ENCODE data around the gene SMYD3. TPM values are rescaled to one million over a fixed set of nuclear protein-coding genes. Genes with fewer than 3 reads are reported as not detected.

The SMYD3 gene
- polyA plus RNA-seq, 1 donor from 2014 or later, result 48.6 TPM

GRCh38 chr1:246384616-246385015 lies 122.5 kb downstream of the SMYD3 start:
- no peaks in the 10 kb centered on the region for H3K36me3 ChIP-seq (ENCODE audit: insufficient read depth, low read length)
- no peaks in the 10 kb centered on the region for H4K20me1 ChIP-seq (ENCODE audit: insufficient read depth)
- no peaks in the 10 kb centered on the region for H3K9me3 ChIP-seq (ENCODE audit: low read length)
- no peaks in the 10 kb centered on the region for H3K9me2 ChIP-seq (ENCODE audit: insufficient read depth, low read length)
- no peak overlapping the region for H3K4me2 ChIP-seq (ENCODE audit: low read length)
- H3F3A ChIP-seq (ENCODE audit: insufficient read depth, low read length, poor library complexity, severe bottlenecking), result no peaks in the 10 kb centered on the region
- H2AFZ ChIP-seq (ENCODE audit: low read depth, low read length), result no peak overlapping the region
- TF ChIP-seq POLR2AphosphoS5 (IDR thresholded peaks at IDR 0.05) (peak; percentile 7), EZH2 (IDR thresholded peaks at IDR 0.05; ENCODE audit: borderline replicate concordance, insufficient read depth, low read length, poor library complexity, severe bottlenecking) (no peak)
- H3K4me3 ChIP-seq (ENCODE audit: low read length), result no peak overlapping the region
- H3K9ac ChIP-seq (ENCODE audit: low read length), result no peak overlapping the region
- H3K27me3 ChIP-seq (ENCODE audit: insufficient read depth, low read depth, low read length), result no peaks in the 10 kb centered on the region
- H3K79me2 ChIP-seq (replicated peaks; ENCODE audit: insufficient read depth, low read length), result no peaks in the 10 kb centered on the region
- H3K27ac ChIP-seq (ENCODE audit: low read length), result no peak overlapping the region

- H4K20me1 ChIP-seq (ENCODE audit: insufficient read depth), result no peaks in the 10 kb centered on the region
- H3F3A ChIP-seq (ENCODE audit: insufficient read depth, low read length, poor library complexity, severe bottlenecking), result no peaks in the 10 kb centered on the region
- H3K36me3 ChIP-seq (ENCODE audit: insufficient read depth, low read length), result no peaks in the 10 kb centered on the region
- H3K79me2 ChIP-seq (replicated peaks; ENCODE audit: insufficient read depth, low read length), result no peaks in the 10 kb centered on the region
- H3K4me3 ChIP-seq (ENCODE audit: low read length), result no peak overlapping the region
- H3K27me3 ChIP-seq (ENCODE audit: insufficient read depth, low read depth, low read length), result no peaks in the 10 kb centered on the region
- H3K9me3 ChIP-seq (ENCODE audit: low read length), result no peaks in the 10 kb centered on the region
- H3K27ac ChIP-seq (ENCODE audit: low read length), result no peak overlapping the region
- TF ChIP-seq POLR2AphosphoS5 (IDR thresholded peaks at IDR 0.05) (no peak), TAF1 (IDR thresholded peaks at IDR 0.05; ENCODE audit: low read depth) (no peak), MXI1 (conservative IDR thresholded peaks at IDR 0.05; ENCODE audit: poor library complexity, severe bottlenecking) (no peak), CTCF (IDR thresholded peaks at IDR 0.05; ENCODE audit: poor library complexity, severe bottlenecking) (no peak), EP300 (conservative IDR thresholded peaks at IDR 0.05; ENCODE audit: poor library complexity, severe bottlenecking) (no peak)
- TF ChIP-seq, protein P1, sequence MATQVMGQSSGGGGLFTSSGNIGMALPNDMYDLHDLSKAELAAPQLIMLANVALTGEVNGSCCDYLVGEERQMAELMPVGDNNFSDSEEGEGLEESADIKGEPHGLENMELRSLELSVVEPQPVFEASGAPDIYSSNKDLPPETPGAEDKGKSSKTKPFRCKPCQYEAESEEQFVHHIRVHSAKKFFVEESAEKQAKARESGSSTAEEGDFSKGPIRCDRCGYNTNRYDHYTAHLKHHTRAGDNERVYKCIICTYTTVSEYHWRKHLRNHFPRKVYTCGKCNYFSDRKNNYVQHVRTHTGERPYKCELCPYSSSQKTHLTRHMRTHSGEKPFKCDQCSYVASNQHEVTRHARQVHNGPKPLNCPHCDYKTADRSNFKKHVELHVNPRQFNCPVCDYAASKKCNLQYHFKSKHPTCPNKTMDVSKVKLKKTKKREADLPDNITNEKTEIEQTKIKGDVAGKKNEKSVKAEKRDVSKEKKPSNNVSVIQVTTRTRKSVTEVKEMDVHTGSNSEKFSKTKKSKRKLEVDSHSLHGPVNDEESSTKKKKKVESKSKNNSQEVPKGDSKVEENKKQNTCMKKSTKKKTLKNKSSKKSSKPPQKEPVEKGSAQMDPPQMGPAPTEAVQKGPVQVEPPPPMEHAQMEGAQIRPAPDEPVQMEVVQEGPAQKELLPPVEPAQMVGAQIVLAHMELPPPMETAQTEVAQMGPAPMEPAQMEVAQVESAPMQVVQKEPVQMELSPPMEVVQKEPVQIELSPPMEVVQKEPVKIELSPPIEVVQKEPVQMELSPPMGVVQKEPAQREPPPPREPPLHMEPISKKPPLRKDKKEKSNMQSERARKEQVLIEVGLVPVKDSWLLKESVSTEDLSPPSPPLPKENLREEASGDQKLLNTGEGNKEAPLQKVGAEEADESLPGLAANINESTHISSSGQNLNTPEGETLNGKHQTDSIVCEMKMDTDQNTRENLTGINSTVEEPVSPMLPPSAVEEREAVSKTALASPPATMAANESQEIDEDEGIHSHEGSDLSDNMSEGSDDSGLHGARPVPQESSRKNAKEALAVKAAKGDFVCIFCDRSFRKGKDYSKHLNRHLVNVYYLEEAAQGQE (IDR thresholded peaks at IDR 0.05; ENCODE audit: borderline replicate concordance), result no peak
- H3K9ac ChIP-seq (ENCODE audit: low read length), result no peak overlapping the region
- no peak overlapping the region for H2AFZ ChIP-seq (ENCODE audit: low read depth, low read length)
- H3K4me2 ChIP-seq (ENCODE audit: low read length), result no peak overlapping the region
- no peaks in the 10 kb centered on the region for H3K9me2 ChIP-seq (ENCODE audit: insufficient read depth, low read length)
Measured at GRCh38 chr1:246383791-246384190, 123.3 kb downstream of the SMYD3 start.

DNA sequence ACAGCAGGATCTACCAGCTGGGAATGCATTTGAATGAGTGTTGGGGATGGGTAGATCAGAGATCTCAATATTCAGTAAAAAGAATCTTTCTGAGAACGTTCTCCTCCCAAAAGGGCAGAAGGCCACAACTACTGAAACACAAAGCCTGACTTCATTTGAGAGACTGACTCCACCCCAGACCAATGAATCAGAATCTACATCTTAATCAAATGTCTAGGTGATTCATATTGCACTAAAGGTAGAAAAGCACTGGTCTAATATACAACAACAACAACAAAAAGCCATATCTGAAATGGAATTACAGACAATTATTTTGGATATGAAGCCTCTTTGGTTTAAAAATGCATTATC lies 123.9 kb downstream of the SMYD3 start:
- H3K36me3 ChIP-seq (ENCODE audit: insufficient read depth, low read length), result no peaks in the 10 kb centered on the region

More for the DNA sequence above, 123.9 kb downstream of the SMYD3 start:
- no peaks in the 10 kb centered on the region for H4K20me1 ChIP-seq (ENCODE audit: insufficient read depth)
- H3K27ac ChIP-seq (ENCODE audit: low read length), result no peak overlapping the region
- no peaks in the 10 kb centered on the region for H3K9me2 ChIP-seq (ENCODE audit: insufficient read depth, low read length)
- H3K9ac ChIP-seq (ENCODE audit: low read length), result no peak overlapping the region
- no peaks in the 10 kb centered on the region for H3K27me3 ChIP-seq (ENCODE audit: insufficient read depth, low read depth, low read length)
- H3K4me3 ChIP-seq (ENCODE audit: low read length), result no peak overlapping the region
- no peaks in the 10 kb centered on the region for H3K9me3 ChIP-seq (ENCODE audit: low read length)
- H3K4me2 ChIP-seq (ENCODE audit: low read length), result no peak overlapping the region
- H3F3A ChIP-seq (ENCODE audit: insufficient read depth, low read length, poor library complexity, severe bottlenecking), result no peaks in the 10 kb centered on the region
- TF ChIP-seq RAD21 (conservative IDR thresholded peaks at IDR 0.05) (no peak), SMC3 (conservative IDR thresholded peaks at IDR 0.05; ENCODE audit: poor library complexity) (no peak), POLR2AphosphoS5 (IDR thresholded peaks at IDR 0.05) (no peak), EP300 (conservative IDR thresholded peaks at IDR 0.05; ENCODE audit: poor library complexity, severe bottlenecking) (no peak)
- TF ChIP-seq, protein P1 (IDR thresholded peaks at IDR 0.05; ENCODE audit: borderline replicate concordance), result no peak
- H3K79me2 ChIP-seq (replicated peaks; ENCODE audit: insufficient read depth, low read length), result no peaks in the 10 kb centered on the region
- H2AFZ ChIP-seq (ENCODE audit: low read depth, low read length), result no peak overlapping the region

Measured in neural cell (in vitro differentiated cells).